ENCODE results near the gene CYP2B6. TPM values are rescaled to one million over a fixed set of nuclear protein-coding genes. Genes with fewer than 3 reads are reported as not detected.
"Not testable (repeated sequence)": the region's sequence is repeated elsewhere in the genome, so short reads cannot be mapped to it uniquely, and the experiment has no call there.

The CYP2B6 gene
- total and polyA plus RNA-seq, 2 donors = 0.02 TPM; not detected in 1

DNA sequence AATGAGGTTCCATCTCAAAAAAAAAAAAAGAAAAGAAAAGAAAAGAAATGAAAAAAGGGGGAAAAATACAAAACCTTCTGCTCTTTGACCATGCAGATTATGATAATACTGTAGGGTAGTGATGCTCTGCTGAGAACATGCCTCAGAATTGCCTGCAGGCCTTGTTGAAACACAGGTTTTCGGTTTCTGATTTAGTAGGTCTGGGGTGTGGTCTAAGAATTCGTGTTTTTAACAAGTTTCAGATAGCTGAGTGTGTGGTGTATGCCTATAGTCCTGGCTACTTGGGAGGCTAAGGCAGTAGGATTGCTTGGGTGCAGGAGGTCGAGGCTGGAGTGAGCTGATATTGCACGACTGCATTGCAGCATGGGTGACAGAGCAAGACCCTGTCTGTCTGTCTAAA is 14.9 kb upstream of the CYP2B6 start:
- H3K4me3 ChIP-seq (ENCODE audit: low read length in 2 of 2) = no peak overlapping the region
- H3K36me3 ChIP-seq (ENCODE audit: control insufficient read depth in 2 of 2, insufficient read depth in 2 of 2, low read length in 1 of 2) = no peaks in the 10 kb centered on the region
- no peak for DNase-seq (ENCODE audit: low read depth in 6 of 9, low spot score in 9 of 9)
- peaks cover under 1 to 3% of the 10 kb centered on the region in 2 donors for H3K9me3 ChIP-seq (ENCODE audit: control insufficient read depth in 2 of 2, insufficient read depth in 1 of 2, low read length in 1 of 2)
- no peaks in the 10 kb centered on the region for H3K27me3 ChIP-seq (ENCODE audit: control insufficient read depth in 2 of 2, insufficient read depth in 1 of 2, low read length in 1 of 2)
- WGBS = 79% methylated on average over 4 of the region's 4 CpGs
- H3K4me1 ChIP-seq (ENCODE audit: control insufficient read depth in 2 of 2, insufficient read depth in 2 of 2, low read length in 2 of 2) = no peaks in the 10 kb centered on the region
- no peak overlapping the region for H3K27ac ChIP-seq (ENCODE audit: low read depth in 1 of 2, low read length in 1 of 2)

- DNase-seq (ENCODE audit: low read depth in 6 of 9, low spot score in 9 of 9) = no peak
- H3K4me1 ChIP-seq (ENCODE audit: control insufficient read depth in 2 of 2, insufficient read depth in 2 of 2, low read length in 2 of 2) = no peaks in the 10 kb centered on the region
- no peaks in the 10 kb centered on the region for H3K27me3 ChIP-seq (ENCODE audit: control insufficient read depth in 2 of 2, insufficient read depth in 1 of 2, low read length in 1 of 2)
- H3K36me3 ChIP-seq (ENCODE audit: control insufficient read depth in 2 of 2, insufficient read depth in 2 of 2, low read length in 1 of 2) = no peaks in the 10 kb centered on the region
- WGBS = 88% methylated on average over 4 of the region's 4 CpGs
- H3K27ac ChIP-seq (ENCODE audit: low read depth in 1 of 2, low read length in 1 of 2) = no peak overlapping the region
- H3K4me3 ChIP-seq (ENCODE audit: low read length in 2 of 2) = no peak overlapping the region
- no peaks in the 10 kb centered on the region for H3K9me3 ChIP-seq (ENCODE audit: control insufficient read depth in 2 of 2, insufficient read depth in 1 of 2, low read length in 1 of 2)
Observed at GRCh38 chr19:40976724-40977123, 14.4 kb upstream of the CYP2B6 start.

GRCh38 chr19:40979759-40980158 is 11.3 kb upstream of the CYP2B6 start:
- DNase-seq (ENCODE audit: low read depth in 6 of 9, low spot score in 9 of 9); H3K27ac ChIP-seq (ENCODE audit: low read depth in 1 of 2, low read length in 1 of 2); H3K9me3 ChIP-seq (ENCODE audit: control insufficient read depth in 2 of 2, insufficient read depth in 1 of 2, low read length in 1 of 2); H3K4me1 ChIP-seq (ENCODE audit: control insufficient read depth in 2 of 2, insufficient read depth in 2 of 2, low read length in 2 of 2); H3K36me3 ChIP-seq (ENCODE audit: control insufficient read depth in 2 of 2, insufficient read depth in 2 of 2, low read length in 1 of 2); H3K4me3 ChIP-seq (ENCODE audit: low read length in 2 of 2); H3K27me3 ChIP-seq (ENCODE audit: control insufficient read depth in 2 of 2, insufficient read depth in 1 of 2, low read length in 1 of 2): not testable (repeated sequence)
- WGBS = 83% methylated on average over 4 of the region's 4 CpGs

DNA sequence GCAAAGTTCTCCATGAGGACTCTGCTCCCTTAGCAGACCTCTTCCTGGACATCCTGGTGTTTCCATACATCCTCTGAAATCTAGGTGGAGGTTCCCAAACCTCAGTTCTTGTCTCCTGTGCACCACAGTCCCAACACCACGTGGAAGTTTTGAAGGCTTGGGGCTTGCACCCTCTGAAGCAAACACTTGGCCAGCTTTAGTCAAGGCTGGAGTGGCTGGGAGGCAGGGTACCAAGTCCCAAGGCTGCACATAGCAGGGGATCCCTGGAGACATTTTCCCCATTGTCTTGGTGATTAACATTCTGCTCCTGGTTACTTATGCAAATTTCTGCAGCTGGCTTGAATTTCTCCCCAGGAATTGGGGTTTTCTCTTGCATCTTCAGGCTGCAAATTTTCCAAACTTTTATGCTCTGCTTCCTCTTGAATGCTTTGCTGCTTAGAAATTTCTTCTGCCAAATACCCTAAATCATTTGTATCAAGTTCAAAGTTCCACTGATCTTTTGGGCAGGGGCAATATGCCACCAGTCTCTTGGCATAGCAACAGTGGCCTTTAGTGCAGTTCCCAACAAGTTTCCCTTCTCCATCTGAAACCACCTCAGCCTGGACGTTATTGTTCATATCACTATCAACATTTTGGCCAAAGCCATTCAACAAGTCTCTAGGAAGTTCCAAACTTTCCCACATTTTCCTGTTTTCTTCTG is 10.2 kb upstream of the CYP2B6 start:
- H3K27me3 ChIP-seq (ENCODE audit: control insufficient read depth in 2 of 2, insufficient read depth in 1 of 2, low read length in 1 of 2); DNase-seq (ENCODE audit: low read depth in 6 of 9, low spot score in 9 of 9); H3K27ac ChIP-seq (ENCODE audit: low read depth in 1 of 2, low read length in 1 of 2); H3K9me3 ChIP-seq (ENCODE audit: control insufficient read depth in 2 of 2, insufficient read depth in 1 of 2, low read length in 1 of 2); H3K36me3 ChIP-seq (ENCODE audit: control insufficient read depth in 2 of 2, insufficient read depth in 2 of 2, low read length in 1 of 2); H3K4me3 ChIP-seq (ENCODE audit: low read length in 2 of 2); H3K4me1 ChIP-seq (ENCODE audit: control insufficient read depth in 2 of 2, insufficient read depth in 2 of 2, low read length in 2 of 2): not testable (repeated sequence)
- WGBS = 20% methylated on average over 2 of the region's 2 CpGs

- Histone ChIP-seq H3K4me3 (ENCODE audit: low read length in 2 of 2) (no peak overlapping the region), H3K9me3 (ENCODE audit: control insufficient read depth in 2 of 2, insufficient read depth in 1 of 2, low read length in 1 of 2) (no peaks in the 10 kb centered on the region), H3K36me3 (ENCODE audit: control insufficient read depth in 2 of 2, insufficient read depth in 2 of 2, low read length in 1 of 2) (no peaks in the 10 kb centered on the region), H3K27me3 (ENCODE audit: control insufficient read depth in 2 of 2, insufficient read depth in 1 of 2, low read length in 1 of 2) (peaks cover 0 to 2% of the 10 kb centered on the region in 2 donors), H3K4me1 (ENCODE audit: control insufficient read depth in 2 of 2, insufficient read depth in 2 of 2, low read length in 2 of 2) (no peaks in the 10 kb centered on the region), H3K27ac (ENCODE audit: low read depth in 1 of 2, low read length in 1 of 2) (no peak overlapping the region)
- 56% methylated on average over 4 of the region's 4 CpGs for WGBS
- DNase-seq (ENCODE audit: low read depth in 6 of 9, low spot score in 9 of 9) = no peak
Observed at GRCh38 chr19:40981591-40981990, 9.5 kb upstream of the CYP2B6 start.

- Histone ChIP-seq H3K27me3 (ENCODE audit: control insufficient read depth in 2 of 2, insufficient read depth in 1 of 2, low read length in 1 of 2) (peaks cover 0 to 2% of the 10 kb centered on the region in 2 donors), H3K9me3 (ENCODE audit: control insufficient read depth in 2 of 2, insufficient read depth in 1 of 2, low read length in 1 of 2) (no peaks in the 10 kb centered on the region), H3K36me3 (ENCODE audit: control insufficient read depth in 2 of 2, insufficient read depth in 2 of 2, low read length in 1 of 2) (no peaks in the 10 kb centered on the region), H3K27ac (ENCODE audit: low read depth in 1 of 2, low read length in 1 of 2) (no peak overlapping the region), H3K4me3 (ENCODE audit: low read length in 2 of 2) (no peak overlapping the region), H3K4me1 (ENCODE audit: control insufficient read depth in 2 of 2, insufficient read depth in 2 of 2, low read length in 2 of 2) (no peaks in the 10 kb centered on the region)
- DNase-seq (ENCODE audit: low read depth in 6 of 9, low spot score in 9 of 9) = no peak
- WGBS = 19% methylated on average over 3 of the region's 3 CpGs
Observed at GRCh38 chr19:40982594-40983101, 8.4 kb upstream of the CYP2B6 start.

- WGBS = 90% methylated on average over 7 of the region's 7 CpGs
Observed at GRCh38 chr19:40989453-40989852, 1.6 kb upstream of the CYP2B6 start.

GRCh38 chr19:40995355-40995754 is 4.3 kb downstream of the CYP2B6 start:
- 95% methylated on average over 2 of the region's 2 CpGs for WGBS
- Histone ChIP-seq H3K9me3 (ENCODE audit: control insufficient read depth in 2 of 2, insufficient read depth in 1 of 2, low read length in 1 of 2) (no peaks in the 10 kb centered on the region), H3K27me3 (ENCODE audit: control insufficient read depth in 2 of 2, insufficient read depth in 1 of 2, low read length in 1 of 2) (no peaks in the 10 kb centered on the region), H3K27ac (ENCODE audit: low read depth in 1 of 2, low read length in 1 of 2) (no peak overlapping the region), H3K36me3 (ENCODE audit: control insufficient read depth in 2 of 2, insufficient read depth in 2 of 2, low read length in 1 of 2) (no peaks in the 10 kb centered on the region), H3K4me3 (ENCODE audit: low read length in 2 of 2) (no peak overlapping the region), H3K4me1 (ENCODE audit: control insufficient read depth in 2 of 2, insufficient read depth in 2 of 2, low read length in 2 of 2) (no peaks in the 10 kb centered on the region)
- DNase-seq (ENCODE audit: low read depth in 6 of 9, low spot score in 9 of 9) = no peak

More at GRCh38 chr19:40989453-40989852, 1.6 kb upstream of the CYP2B6 start:
- Histone ChIP-seq H3K4me1 (ENCODE audit: control insufficient read depth in 2 of 2, insufficient read depth in 2 of 2, low read length in 2 of 2) (no peaks in the 10 kb centered on the region), H3K27ac (ENCODE audit: low read depth in 1 of 2, low read length in 1 of 2) (no peak overlapping the region), H3K36me3 (ENCODE audit: control insufficient read depth in 2 of 2, insufficient read depth in 2 of 2, low read length in 1 of 2) (no peaks in the 10 kb centered on the region), H3K4me3 (ENCODE audit: low read length in 2 of 2) (no peak overlapping the region), H3K9me3 (ENCODE audit: control insufficient read depth in 2 of 2, insufficient read depth in 1 of 2, low read length in 1 of 2) (no peaks in the 10 kb centered on the region), H3K27me3 (ENCODE audit: control insufficient read depth in 2 of 2, insufficient read depth in 1 of 2, low read length in 1 of 2) (no peaks in the 10 kb centered on the region)
- no peak for DNase-seq (ENCODE audit: low read depth in 6 of 9, low spot score in 9 of 9)

GRCh38 chr19:40999018-40999417 is 7.9 kb downstream of the CYP2B6 start:
- WGBS = 100% methylated on average over 1 of the region's 2 CpGs
- not testable (repeated sequence) for H3K4me1 ChIP-seq (ENCODE audit: control insufficient read depth in 2 of 2, insufficient read depth in 2 of 2, low read length in 2 of 2); H3K27me3 ChIP-seq (ENCODE audit: control insufficient read depth in 2 of 2, insufficient read depth in 1 of 2, low read length in 1 of 2); H3K36me3 ChIP-seq (ENCODE audit: control insufficient read depth in 2 of 2, insufficient read depth in 2 of 2, low read length in 1 of 2); H3K9me3 ChIP-seq (ENCODE audit: control insufficient read depth in 2 of 2, insufficient read depth in 1 of 2, low read length in 1 of 2); DNase-seq (ENCODE audit: low read depth in 6 of 9, low spot score in 9 of 9); H3K27ac ChIP-seq (ENCODE audit: low read depth in 1 of 2, low read length in 1 of 2); H3K4me3 ChIP-seq (ENCODE audit: low read length in 2 of 2)
